Spleen (tissue), 11 donors: ENCODE measurements around the gene TXNDC2. TPM values are rescaled to one million over a fixed set of nuclear protein-coding genes. Genes with fewer than 3 reads are reported as not detected.

Source experiments
- DNase-seq: peaks from one replicate; pipeline ENCODE4 v3.0.0-alpha.2; 2020
- H3K27ac ChIP-seq, 8 donors: fragments of 200-600 bp; sonication (generic) in 7 of 8; 1 replicate in 4 of 8; 2 replicates in 4 of 8; pipeline versions ENCODE4 v1.5.0 to v1.8.0; 2016 to 2021; ENCODE audit warnings: inconsistent platforms in 4 of 8, mild to moderate bottlenecking in 4 of 8, moderate library complexity in 1 of 8
- H3K27me3 ChIP-seq, 7 donors: fragments of 200-600 bp; sonication (generic) in 6 of 7; replicated peaks in 1 of 7; 1 replicate in 4 of 7; 2 replicates in 3 of 7; pipeline versions ENCODE4 v1.5.0 to v1.8.0; 2016 to 2021; ENCODE audit warnings: inconsistent platforms in 3 of 7, mild to moderate bottlenecking in 1 of 7
- H3K36me3 ChIP-seq, 6 donors: fragments of 200-600 bp; sonication (generic) in 5 of 6; 1 replicate in 4 of 6; 2 replicates in 2 of 6; pipeline versions ENCODE4 v1.5.0 to v1.8.0; 2016 to 2021; ENCODE audit warnings: inconsistent platforms in 2 of 6
- H3K4me1 ChIP-seq, 6 donors: fragments of 200-600 bp; sonication (generic) in 5 of 6; 1 replicate in 3 of 6; 2 replicates in 3 of 6; pipeline versions ENCODE4 v1.5.0 to v1.8.0; 2016 to 2021; ENCODE audit warnings: inconsistent platforms in 3 of 6
- H3K4me3 ChIP-seq, 8 donors: fragments of 200-600 bp; sonication (generic) in 7 of 8; 1 replicate in 4 of 8; 2 replicates in 4 of 8; pipeline versions ENCODE4 v1.5.0 to v1.8.0; 2016 to 2021; ENCODE audit warnings: inconsistent platforms in 4 of 8, mild to moderate bottlenecking in 4 of 8, moderate library complexity in 2 of 8
- H3K9me3 ChIP-seq, 8 donors: fragments of 200-600 bp; sonication (generic) in 7 of 8; 1 replicate in 4 of 8; 2 replicates in 4 of 8; pipeline versions ENCODE4 v1.5.0 to v1.8.0; 2016 to 2021; ENCODE audit warnings: inconsistent platforms in 4 of 8
- CTCF ChIP-seq, 11 experiments: fragments of 200-600 bp in 7 of 11; fragments of 450-650 bp in 4 of 11; sonication (generic) in 4 of 11; IDR thresholded peaks in 8 of 11; conservative IDR thresholded peaks in 3 of 11; 1 replicate in 7 of 11; 2 replicates in 4 of 11; pipeline versions ENCODE4 v1.4.0 to v1.8.0; 2016 to 2021; ENCODE audit warnings: antibody characterized with exemption in 11 of 11, inconsistent platforms in 4 of 11, mild to moderate bottlenecking in 1 of 11
- POLR2A ChIP-seq, 3 donors: fragments of 450-650 bp; IDR thresholded peaks; one replicate each; pipeline ENCODE4 v1.5.1; 2017; ENCODE audit warnings: antibody characterized with exemption in 3 of 3, mild to moderate bottlenecking in 1 of 3
- POLR2AphosphoS5 ChIP-seq, 3 donors: sonication (generic); formaldehyde crosslinking; IDR thresholded peaks; one replicate each; pipeline ENCODE4 v1.5.1; 2017; ENCODE audit warnings: antibody characterized with exemption in 3 of 3
- WGBS, 5 donors: extraction: QIAGEN DNeasy Blood & Tissue Kit in 3 of 5; methylation state at CpG; one replicate each; pipeline versions ENCODE4 v1.1.5 to v1.1.7; 2013 to 2018; 5-methylcytosine and 5-hydroxymethylcytosine counted together
- intact Hi-C: fragments of 100-400 bp; cut with DNase I; formaldehyde crosslinking; loops from one replicate; pipeline ENCODE4 v1.15.0; 2023; ENCODE audit warnings: low total_unique reads
- polyA plus RNA-seq, 3 donors: library from polyadenylated mRNA; stranded (reverse); fragments of 200-250 nt; gene quantifications; one replicate each; pipeline ENCODE4 v1.2.1, GENCODE V29; 2013
- total RNA-seq, 7 donors: library from RNA; depleted of rRNA in 3 of 7; stranded (reverse); fragments of >200 nt in 3 of 7; fragmentation: NEBNext Ultra II Directional in 4 of 7; extraction: Animal tissue kit (Norgen Biotek cat#: 25700) in 4 of 7; gene quantifications; one replicate each; pipeline versions ENCODE4 v1.1.0 to v1.2.1, GENCODE V29; 2016 to 2021
- donor health status: healthy with polysubstance abuse.
- donor health status: DM: no; HTN: no; CAD: no; lungs with moderate emphysema.
- donor health status: DM: no; HTN: no; CAD: no.
- donor health status: Bipolar disorder and iron deficiency.
- donor health status: healthy.
- donor health status: DM: no; HTN: no; CAD: no.
- donor health status: DM: yes; HTN: yes; CAD: no.

Gene TXNDC2
- total and polyA plus RNA-seq, 10 donors, result 0.03 to 0.93 (median 0.41) TPM; not detected in 4

GRCh38 chr18:9841752-9842151, 44.0 kb upstream of the TXNDC2 start:
- H3K27me3 ChIP-seq, result no peaks in the 10 kb centered on the region
- H3K4me3 ChIP-seq, result no peak overlapping the region
- no peak for DNase-seq
- H3K27ac ChIP-seq, result peak overlapping the region in 3 of 8 donors; percentile 16 to 85 (median 41)
- intact Hi-C loops, result no loop called here
- H3K9me3 ChIP-seq, result no peaks in the 10 kb centered on the region
- TF ChIP-seq CTCF (IDR thresholded peaks at IDR 0.05 in 8 of 11, conservative IDR thresholded peaks at IDR 0.05 in 3 of 11) (no peak), POLR2A (IDR thresholded peaks at IDR 0.05) (no peak), POLR2AphosphoS5 (IDR thresholded peaks at IDR 0.05) (no peak)
- WGBS, 5 donors, result 71 to 90% (median 85%) methylated on average over 4 of the region's 4 CpGs
- H3K36me3 ChIP-seq, result peaks cover 0 to 68% (median 0%) of the 10 kb centered on the region in 6 donors
- H3K4me1 ChIP-seq, result peaks cover 0 to 25% (median 11%) of the 10 kb centered on the region in 6 donors

GRCh38 chr18:9842448-9842847, 43.3 kb upstream of the TXNDC2 start:
- H3K9me3 ChIP-seq, result no peaks in the 10 kb centered on the region
- 93 to 98% (median 94%) methylated on average over 6 of the region's 6 CpGs for WGBS, 5 donors
- no peak for DNase-seq
- no peak overlapping the region for H3K4me3 ChIP-seq
- H3K4me1 ChIP-seq, result peaks cover 0 to 32% (median 15%) of the 10 kb centered on the region in 6 donors
- intact Hi-C loops, result no loop called here
- H3K36me3 ChIP-seq, result peaks cover 0 to 75% (median 0%) of the 10 kb centered on the region in 6 donors
- no peak for TF ChIP-seq POLR2AphosphoS5 (IDR thresholded peaks at IDR 0.05)
- no peak for TF ChIP-seq POLR2A (IDR thresholded peaks at IDR 0.05)
- no peak for TF ChIP-seq CTCF (IDR thresholded peaks at IDR 0.05 in 8 of 11, conservative IDR thresholded peaks at IDR 0.05 in 3 of 11)
- H3K27ac ChIP-seq, result peak overlapping the region in 1 of 8 donors; percentile 85
- H3K27me3 ChIP-seq, result no peaks in the 10 kb centered on the region

- TF ChIP-seq POLR2A (IDR thresholded peaks at IDR 0.05), result no peak
- TF ChIP-seq POLR2AphosphoS5 (IDR thresholded peaks at IDR 0.05), result no peak
- no peak for TF ChIP-seq CTCF (IDR thresholded peaks at IDR 0.05 in 8 of 11, conservative IDR thresholded peaks at IDR 0.05 in 3 of 11)
- intact Hi-C loops, result no loop called here
- peaks cover 0 to 54% (median 26%) of the 10 kb centered on the region in 6 donors for H3K4me1 ChIP-seq
- no peaks in the 10 kb centered on the region for H3K27me3 ChIP-seq
- no peak overlapping the region for H3K4me3 ChIP-seq
- H3K9me3 ChIP-seq, result no peaks in the 10 kb centered on the region
- no peak for DNase-seq
- peak overlapping the region in 2 of 8 donors; percentile 85 to 86 for H3K27ac ChIP-seq
- peaks cover 0 to 60% (median 0%) of the 10 kb centered on the region in 6 donors for H3K36me3 ChIP-seq
- 66 to 83% (median 70%) methylated on average over 3 of the region's 3 CpGs for WGBS, 5 donors
Measured at GRCh38 chr18:9845256-9845655, 40.5 kb upstream of the TXNDC2 start.

GRCh38 chr18:9846162-9846925, 39.4 kb upstream of the TXNDC2 start:
- H3K27ac ChIP-seq, result peak overlapping the region in 6 of 8 donors; percentile 58 to 86 (median 76)
- H3K36me3 ChIP-seq, result peaks cover 0 to 56% (median 0%) of the 10 kb centered on the region in 6 donors
- TF ChIP-seq POLR2AphosphoS5 (IDR thresholded peaks at IDR 0.05) (peak in 1 of 3 donors; percentile 50), CTCF (IDR thresholded peaks at IDR 0.05 in 8 of 11, conservative IDR thresholded peaks at IDR 0.05 in 3 of 11) (no peak)
- no peaks in the 10 kb centered on the region for H3K27me3 ChIP-seq
- WGBS, 5 donors, result 55 to 77% (median 61%) methylated on average over 10 of the region's 10 CpGs
- H3K4me1 ChIP-seq, result peaks cover 0 to 64% (median 33%) of the 10 kb centered on the region in 6 donors
- no peaks in the 10 kb centered on the region for H3K9me3 ChIP-seq
- intact Hi-C loops, result no loop called here
- no peak for DNase-seq
- peak overlapping the region in 2 of 8 donors; percentile 19 to 37 for H3K4me3 ChIP-seq
